Small intestine (tissue), 7 donors: ENCODE measurements around the gene CDH16. TPM values are rescaled to one million over a fixed set of nuclear protein-coding genes. Genes with fewer than 3 reads are reported as not detected.
A peak's percentile ranks its signal among the peaks of the same experiment; 100 is the strongest.

Experiments
- DNase-seq, 2 donors: peaks; one replicate each; pipeline versions ENCODE4 v3.0.0 to v3.0.0-alpha.2; 2013
- FAIRE-seq: peaks from 2 replicates; lab custom pipeline; 2012; peaks lifted over from hg19 to GRCh38; lab: Jason Lieb, UNC
- H3K27ac ChIP-seq, 3 donors: one replicate each; pipeline ENCODE4 v1.5.1; 2013; ENCODE audit warnings: low read length in 2 of 3, mild to moderate bottlenecking in 2 of 3, control low read depth in 1 of 3, inconsistent platforms in 1 of 3, low read depth in 1 of 3, moderate library complexity in 1 of 3
- H3K27me3 ChIP-seq, 3 donors: one replicate each; pipeline ENCODE4 v1.6.1; 2013; ENCODE audit warnings: low read length in 3 of 3, inconsistent platforms in 1 of 3; ENCODE audit not compliant: control insufficient read depth in 3 of 3, insufficient read depth in 3 of 3
- H3K36me3 ChIP-seq, 3 donors: one replicate each; pipeline ENCODE4 v1.6.1; 2013; ENCODE audit warnings: low read length in 3 of 3, inconsistent platforms in 1 of 3, low read depth in 1 of 3, mild to moderate bottlenecking in 1 of 3, moderate library complexity in 1 of 3; ENCODE audit not compliant: control insufficient read depth in 3 of 3, insufficient read depth in 2 of 3
- H3K4me1 ChIP-seq, 3 donors: one replicate each; pipeline ENCODE4 v1.6.1; 2013; ENCODE audit warnings: low read length in 2 of 3, inconsistent platforms in 1 of 3, low read depth in 1 of 3, mild to moderate bottlenecking in 1 of 3, moderate library complexity in 1 of 3; ENCODE audit not compliant: control insufficient read depth in 3 of 3, insufficient read depth in 2 of 3
- H3K4me3 ChIP-seq, 3 donors: one replicate each; pipeline ENCODE4 v1.5.1; 2013; ENCODE audit warnings: low read length in 3 of 3, control low read depth in 1 of 3, inconsistent platforms in 1 of 3, low read depth in 1 of 3, mild to moderate bottlenecking in 1 of 3, moderate library complexity in 1 of 3
- H3K9me3 ChIP-seq, 2 donors: one replicate each; pipeline ENCODE4 v1.6.1; 2013; ENCODE audit warnings: low read depth in 1 of 2, low read length in 1 of 2; ENCODE audit not compliant: control insufficient read depth in 2 of 2, insufficient read depth in 1 of 2
- WGBS, 3 donors: extraction: QIAGEN DNeasy Blood & Tissue Kit; methylation state at CpG; one replicate each; pipeline ENCODE4 v1.1.7; 2013; 5-methylcytosine and 5-hydroxymethylcytosine counted together
- polyA plus RNA-seq, 4 donors: library from polyadenylated mRNA; stranded (reverse) in 3 of 4; unstranded in 1 of 4; fragments of 200-250 nt in 3 of 4; fragments of 120-200 nt in 1 of 4; gene quantifications; one replicate each; pipeline versions ENCODE4 v1.2.1 to v1.2.3, GENCODE V29; 2013
- donor health status: healthy with polysubstance abuse.
- donor health status: control.
- donor health status: control.
- donor health status: Bipolar disorder and iron deficiency.
- donor health status: healthy.

The CDH16 gene
- polyA plus RNA-seq, 4 donors = 0.91 to 8.5 (median 4.4) TPM

DNA sequence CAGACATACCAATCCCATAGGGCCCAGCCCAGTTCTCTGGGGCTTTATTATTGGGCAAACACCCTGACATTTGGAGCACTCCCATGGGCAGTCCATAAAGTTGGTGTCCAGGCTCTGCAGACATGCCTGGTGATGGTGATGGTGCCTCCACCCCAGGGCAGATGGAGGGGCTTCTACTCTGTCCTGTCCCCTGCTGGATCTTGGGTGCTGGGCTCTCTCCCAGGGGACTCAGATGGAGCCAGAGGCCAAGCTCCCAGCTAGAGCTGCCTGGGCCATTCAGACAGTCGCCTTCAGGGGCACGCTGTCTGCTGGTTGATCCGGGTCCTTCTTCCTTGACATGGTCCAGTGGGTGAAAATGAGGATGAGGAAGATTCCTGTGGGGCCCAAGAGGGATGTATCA is 10.6 kb downstream of the CDH16 start:
- peaks cover 3 to 42% (median 8%) of the 10 kb centered on the region in 3 donors for H3K4me1 ChIP-seq
- 89 to 94% (median 90%) methylated on average over 3 of the region's 3 CpGs for WGBS, 3 donors
- H3K9me3 ChIP-seq = no peaks in the 10 kb centered on the region
- FAIRE-seq (no peak), DNase-seq (no peak)
- no peaks in the 10 kb centered on the region for H3K27me3 ChIP-seq
- peaks cover 0 to 6% (median 0%) of the 10 kb centered on the region in 3 donors for H3K36me3 ChIP-seq
- no peak overlapping the region for H3K27ac ChIP-seq
- no peak overlapping the region for H3K4me3 ChIP-seq

DNA sequence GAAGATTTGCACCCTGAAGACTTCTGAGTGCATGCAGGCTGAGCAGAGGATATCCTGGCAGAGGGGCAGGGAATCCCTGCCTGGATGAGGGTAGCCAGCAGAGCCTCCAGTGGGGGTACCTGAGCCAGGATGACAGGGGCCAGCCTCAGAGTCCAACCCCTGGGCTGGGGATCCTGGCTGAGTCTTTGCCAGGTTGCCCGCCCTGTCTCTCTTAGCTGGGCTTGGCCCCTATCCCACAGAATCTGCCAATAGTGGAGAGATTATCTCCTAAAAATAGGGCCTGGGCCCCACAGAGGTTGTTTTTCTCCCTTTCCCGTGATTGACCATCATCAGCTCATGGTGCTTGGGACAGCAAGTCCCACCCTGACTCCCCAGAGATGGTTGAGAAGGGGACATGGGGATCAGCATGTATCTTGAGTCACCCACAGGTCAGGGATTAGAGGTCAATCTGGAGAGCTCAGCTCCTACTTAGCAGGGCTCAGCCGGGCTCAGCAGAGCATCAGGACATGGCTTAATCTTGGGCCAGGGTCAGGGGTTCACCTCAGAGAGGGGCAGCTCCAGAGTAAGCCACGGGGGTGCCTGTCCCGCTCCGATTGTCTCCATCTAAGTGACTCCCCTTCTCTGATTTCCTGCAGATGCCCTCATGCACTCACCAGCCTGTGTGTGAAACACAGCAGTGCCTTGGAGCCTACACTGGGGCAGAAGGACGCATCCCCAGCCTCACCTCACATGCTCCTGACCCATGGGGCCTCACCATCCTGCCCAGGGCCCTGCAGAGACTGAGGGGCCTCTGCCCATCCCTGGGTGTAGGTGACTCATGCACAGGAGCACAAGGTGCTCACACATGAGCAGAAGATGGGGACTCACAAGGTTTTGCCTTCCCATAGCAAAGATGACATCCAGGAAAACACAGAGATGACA is 11.5 kb downstream of the CDH16 start:
- H3K9me3 ChIP-seq = no peaks in the 10 kb centered on the region
- peak in 1 of 2 donors; percentile 54 for DNase-seq
- WGBS, 3 donors = 66 to 70% (median 68%) methylated on average over 7 of the region's 7 CpGs
- no peaks in the 10 kb centered on the region for H3K27me3 ChIP-seq
- H3K27ac ChIP-seq = no peak overlapping the region
- H3K36me3 ChIP-seq = peaks cover 0 to 6% (median 0%) of the 10 kb centered on the region in 3 donors
- no peak overlapping the region for H3K4me3 ChIP-seq
- peaks cover 3 to 42% (median 8%) of the 10 kb centered on the region in 3 donors for H3K4me1 ChIP-seq
- no peak for FAIRE-seq

DNA sequence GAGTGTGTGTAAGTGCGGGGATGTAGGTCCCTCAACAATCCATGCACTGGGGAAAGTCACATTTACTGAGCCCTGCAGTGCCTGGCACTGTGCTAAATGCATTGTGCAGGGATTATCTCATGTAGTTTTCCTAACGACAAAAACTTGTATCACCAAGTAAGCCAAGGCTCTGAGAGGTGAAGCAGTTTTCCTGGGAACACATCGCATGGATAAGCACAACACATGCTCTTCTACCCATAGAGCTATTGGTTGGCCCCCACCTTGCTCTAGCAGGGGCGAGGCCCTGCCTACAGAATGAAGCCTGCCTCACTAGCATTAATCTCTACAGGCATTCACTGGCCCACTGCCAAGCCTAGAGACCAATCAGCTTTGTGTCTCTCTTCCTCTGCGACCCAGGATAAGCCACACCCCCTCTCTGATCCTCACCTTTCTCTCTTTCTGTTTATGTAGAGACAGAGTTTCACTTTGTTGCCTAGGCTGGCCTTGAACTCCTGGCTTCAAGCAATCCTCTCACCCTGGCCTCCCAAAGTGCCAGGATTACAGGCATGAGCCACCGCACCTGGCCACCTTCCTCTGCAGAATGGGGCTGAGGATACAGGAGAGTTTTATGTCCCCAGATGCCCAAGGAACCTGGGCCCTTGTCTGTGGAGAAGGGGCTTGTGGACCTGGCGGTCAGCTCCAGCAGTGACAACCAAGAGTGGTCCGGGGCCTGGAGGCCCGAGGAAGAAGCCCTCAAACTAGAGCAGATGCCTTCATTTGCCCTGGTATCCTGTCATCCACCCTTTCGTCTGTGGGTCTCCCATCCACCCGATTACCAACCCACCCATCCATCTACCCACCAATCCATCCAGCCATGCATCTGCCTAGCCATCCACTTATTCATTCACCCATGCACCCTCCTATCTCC is 12.8 kb downstream of the CDH16 start:
- H3K36me3 ChIP-seq = peaks cover 0 to 4% (median 0%) of the 10 kb centered on the region in 3 donors
- 51 to 65% (median 58%) methylated on average over 11 of the region's 11 CpGs for WGBS, 3 donors
- no peak overlapping the region for H3K4me3 ChIP-seq
- no peaks in the 10 kb centered on the region for H3K9me3 ChIP-seq
- H3K27ac ChIP-seq = peak overlapping the region; percentile 33 to 44 (median 40)
- DNase-seq (peak; percentile 94 to 98), FAIRE-seq (no peak)
- H3K27me3 ChIP-seq = no peaks in the 10 kb centered on the region
- H3K4me1 ChIP-seq = peaks cover 3 to 51% (median 10%) of the 10 kb centered on the region in 3 donors

DNA sequence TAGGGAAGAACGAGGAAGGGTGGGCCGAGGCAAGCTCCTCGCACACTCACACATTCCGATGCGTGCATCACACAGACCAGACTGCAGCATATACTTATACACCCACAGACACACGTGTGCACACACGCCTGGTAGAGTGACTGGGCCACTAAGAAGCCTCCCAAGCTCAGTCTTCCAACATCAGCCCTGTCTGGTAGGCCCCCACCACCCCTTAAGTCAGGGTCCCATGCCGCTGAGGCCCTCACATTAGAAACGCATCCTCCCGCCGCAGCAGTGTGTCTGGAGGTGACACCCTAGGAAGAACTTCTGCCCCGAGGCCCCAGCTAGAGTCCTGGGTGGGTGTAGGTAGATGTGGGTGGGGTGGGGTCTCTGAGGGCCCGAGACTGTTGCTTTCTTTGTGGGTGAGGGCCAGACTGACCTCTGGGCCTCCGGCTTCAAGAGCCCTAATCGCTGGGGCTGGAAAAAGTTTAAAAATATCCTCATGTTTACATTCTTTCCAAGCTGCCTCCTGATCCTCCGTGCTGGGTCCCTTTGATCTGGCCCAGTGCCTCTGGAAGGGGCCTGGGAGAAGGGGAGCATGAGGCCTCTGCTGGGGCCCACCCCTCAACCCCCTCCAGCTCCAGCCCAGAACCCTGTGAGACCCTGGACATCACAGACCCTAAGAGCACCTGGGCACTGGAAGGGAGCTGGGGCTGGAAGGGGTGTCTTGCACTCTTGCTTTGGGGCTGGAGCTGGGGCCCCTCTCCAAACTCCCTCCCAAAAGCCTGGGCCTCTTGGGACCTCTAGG is 13.6 kb downstream of the CDH16 start:
- H3K27me3 ChIP-seq = no peaks in the 10 kb centered on the region
- peak overlapping the region; percentile 33 to 59 (median 44) for H3K27ac ChIP-seq
- no peak for FAIRE-seq
- no peak overlapping the region for H3K4me3 ChIP-seq
- H3K36me3 ChIP-seq = peaks cover 0 to 4% (median 0%) of the 10 kb centered on the region in 3 donors
- H3K9me3 ChIP-seq = no peaks in the 10 kb centered on the region
- DNase-seq = peak in 1 of 2 donors; percentile 46
- WGBS, 3 donors = 63 to 69% (median 66%) methylated on average over 16 of the region's 16 CpGs
- peaks cover 8 to 59% (median 14%) of the 10 kb centered on the region in 3 donors for H3K4me1 ChIP-seq

DNA sequence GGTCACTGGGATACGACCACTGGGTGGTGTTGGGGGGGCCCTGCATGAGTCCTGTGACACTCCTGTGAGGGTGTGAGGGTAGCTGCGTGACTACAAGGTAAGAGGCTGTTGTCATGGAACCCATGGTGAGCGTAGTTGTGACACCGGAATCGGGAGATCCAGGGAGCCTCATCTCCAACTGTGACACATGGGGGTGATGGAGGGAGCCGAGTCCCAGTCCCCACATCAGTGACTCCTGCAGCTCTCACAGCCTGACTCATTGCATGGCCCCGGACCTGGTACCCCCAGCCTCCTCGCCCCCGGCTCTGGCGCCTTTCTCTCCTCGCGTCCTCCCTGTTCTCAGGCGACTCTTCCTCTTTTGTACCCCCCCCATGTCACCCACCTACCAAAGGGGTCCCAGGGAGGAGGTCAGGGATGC is 14.2 kb downstream of the CDH16 start:
- WGBS, 3 donors = 89 to 93% (median 90%) methylated on average over 13 of the region's 13 CpGs
- peaks cover 0 to 4% (median 0%) of the 10 kb centered on the region in 3 donors for H3K36me3 ChIP-seq
- FAIRE-seq = no peak
- H3K27ac ChIP-seq = peak overlapping the region in 2 of 3 donors; percentile 44 to 59
- H3K4me3 ChIP-seq = no peak overlapping the region
- no peaks in the 10 kb centered on the region for H3K9me3 ChIP-seq
- no peaks in the 10 kb centered on the region for H3K27me3 ChIP-seq
- no peak for DNase-seq
- H3K4me1 ChIP-seq = peaks cover 8 to 65% (median 16%) of the 10 kb centered on the region in 3 donors

DNA sequence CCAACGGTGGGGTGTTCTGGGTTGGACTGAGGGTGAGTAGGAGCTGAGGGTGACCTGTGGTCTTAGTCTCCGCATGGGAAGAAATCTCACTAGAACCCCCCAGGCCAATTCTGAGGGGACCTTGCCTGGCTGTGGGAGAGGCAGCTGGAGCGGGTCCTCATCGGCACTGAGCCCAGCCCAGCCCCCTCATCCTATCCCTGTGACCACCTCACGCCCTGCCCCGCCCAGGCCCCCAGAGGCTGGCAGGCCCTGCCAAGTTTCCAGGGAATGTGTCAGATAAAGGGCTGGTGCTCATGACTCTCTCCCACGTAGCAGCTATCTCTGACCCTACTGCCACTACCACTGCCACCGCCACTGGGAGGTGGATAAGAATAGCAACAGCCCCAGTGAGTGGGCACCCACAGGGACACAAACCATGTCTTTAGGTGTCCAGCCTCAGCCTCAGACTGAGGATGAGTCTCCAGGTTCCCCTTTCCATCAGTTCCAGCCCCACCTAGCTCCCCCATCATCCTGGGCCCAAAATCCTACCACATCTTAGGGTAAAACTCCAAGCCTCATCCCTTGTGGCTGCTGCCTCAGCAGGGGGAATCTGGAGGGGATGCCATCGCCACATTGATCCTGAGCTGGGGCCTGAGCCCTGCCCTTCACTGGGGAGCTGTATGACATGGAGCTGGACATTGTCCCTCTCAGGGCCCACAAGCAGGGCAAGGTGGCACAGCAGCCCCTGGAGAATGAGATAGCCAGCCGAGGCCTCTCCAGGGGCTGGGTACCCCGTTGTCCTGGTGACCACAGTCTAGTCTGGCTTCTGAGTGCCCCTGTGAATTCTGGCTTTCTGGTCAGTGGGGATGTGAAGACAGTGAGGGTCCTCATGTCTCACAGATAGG is 14.9 kb downstream of the CDH16 start:
- Histone ChIP-seq H3K4me3 (no peak overlapping the region), H3K27ac (peak overlapping the region in 2 of 3 donors; percentile 44 to 53), H3K36me3 (peaks cover 0 to 4% (median 0%) of the 10 kb centered on the region in 3 donors), H3K27me3 (no peaks in the 10 kb centered on the region), H3K4me1 (peaks cover 8 to 72% (median 19%) of the 10 kb centered on the region in 3 donors), H3K9me3 (no peaks in the 10 kb centered on the region)
- DNase-seq (peak in 1 of 2 donors; percentile 43), FAIRE-seq (no peak)
- WGBS, 3 donors = 55 to 76% (median 63%) methylated on average over 11 of the region's 11 CpGs
